GM19025 (cell line): ENCODE data around the gene SMIM13.

Source experiments
- ATAC-seq: cut with Tn5 transposase; IDR thresholded peaks from one replicate; pipeline ENCODE4 v1.9.1; 2021; ENCODE audit warnings: mild to moderate bottlenecking, low read depth, moderate library complexity; ENCODE audit not compliant: unreplicated experiment

SMIM13 gene

DNA sequence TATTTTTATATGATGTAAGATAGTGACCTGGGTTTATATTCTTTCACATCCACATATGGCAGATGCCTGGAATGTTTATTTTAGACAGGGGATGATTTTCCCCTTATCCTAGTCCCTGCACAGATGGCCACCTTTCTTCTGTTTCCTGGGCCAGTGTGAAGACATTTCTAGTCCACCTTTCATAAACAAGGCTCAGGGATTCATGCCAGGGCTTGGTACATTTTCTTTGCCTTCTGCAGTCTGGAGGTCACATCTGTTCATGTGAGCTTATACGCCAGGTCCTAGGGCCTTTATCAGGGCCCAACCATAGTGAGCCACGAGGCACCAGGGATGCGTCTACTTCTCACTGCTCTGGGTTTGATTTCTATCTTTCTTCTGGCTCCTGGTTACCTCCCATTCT, 55.9 kb downstream of the SMIM13 start:
- no peak for ATAC-seq

DNA sequence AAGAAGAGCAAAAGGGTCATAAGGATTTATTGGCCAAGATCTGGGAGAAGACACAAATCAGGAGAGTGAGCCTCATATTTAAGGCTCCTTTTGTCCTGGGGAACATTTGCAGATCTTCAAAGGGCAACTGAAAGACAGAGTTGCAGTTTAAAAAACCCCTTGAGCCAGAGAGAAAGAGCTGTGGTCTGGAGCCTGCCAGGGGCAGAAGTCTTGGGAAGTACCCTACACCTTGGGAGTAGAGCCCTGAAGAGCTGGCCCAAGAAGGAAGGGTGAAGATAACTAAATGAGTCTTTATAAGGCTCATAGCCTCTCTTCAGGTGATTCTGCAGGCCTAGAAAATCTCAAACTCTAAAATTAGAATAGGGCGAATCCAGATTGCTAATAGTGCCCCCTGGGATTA, 57.9 kb downstream of the SMIM13 start:
- ATAC-seq: no peak

DNA sequence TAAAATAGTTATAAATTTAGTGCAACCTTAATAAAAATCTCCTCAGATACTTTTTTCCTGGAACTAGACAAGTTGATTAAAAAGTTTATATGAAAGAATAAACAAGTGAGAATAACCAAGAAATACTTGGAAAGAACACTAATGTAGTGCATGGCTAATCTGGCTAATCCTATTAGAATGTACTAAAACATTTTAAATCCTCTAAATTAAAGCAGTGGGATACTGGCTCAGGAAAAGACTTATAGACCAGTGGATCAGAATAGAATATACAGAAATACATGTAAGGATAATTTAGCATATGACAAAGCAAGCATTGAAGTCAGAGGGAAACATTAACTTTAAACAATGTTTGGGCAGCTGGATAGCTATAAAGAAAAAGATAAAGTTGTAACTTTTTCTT, 58.9 kb downstream of the SMIM13 start:
- no peak for ATAC-seq

DNA sequence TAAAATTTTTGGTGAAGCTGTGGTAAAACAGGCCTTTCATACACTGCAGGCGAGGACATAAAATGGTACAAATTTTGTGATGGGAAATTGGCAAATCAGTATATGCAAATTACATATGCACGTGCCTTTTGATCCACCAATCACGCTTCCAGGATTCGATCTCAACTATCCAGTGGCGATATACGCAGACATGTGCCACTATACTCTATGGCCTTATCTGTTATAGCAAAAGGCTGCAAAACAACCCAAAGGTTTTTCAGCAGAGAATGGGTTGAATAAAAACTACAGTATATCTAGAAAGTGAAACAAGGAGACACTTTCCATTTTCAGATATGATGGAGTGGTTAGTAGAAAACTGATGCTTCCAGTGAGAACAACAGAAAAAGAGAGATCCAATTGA, 59.8 kb downstream of the SMIM13 start:
- ATAC-seq: no peak

DNA sequence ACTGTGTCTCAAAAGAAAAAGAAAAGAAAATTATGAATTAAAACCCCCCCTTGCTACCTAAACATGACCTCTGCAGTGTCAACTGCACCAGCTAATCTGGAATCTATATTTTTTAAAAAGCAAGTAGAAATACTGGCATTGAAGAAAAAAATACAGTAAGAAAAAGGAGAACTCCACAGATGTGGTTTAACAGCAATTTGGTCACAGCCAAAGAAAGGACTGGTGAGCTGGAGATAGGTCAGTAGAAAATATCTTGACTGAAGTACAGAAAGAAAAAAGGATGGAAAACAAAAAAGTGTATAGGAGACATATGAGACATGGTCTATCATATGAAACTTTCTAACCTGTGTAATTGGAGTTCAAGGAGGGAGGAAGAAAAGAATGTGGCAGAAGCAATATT, 62.0 kb downstream of the SMIM13 start:
- no peak for ATAC-seq

DNA sequence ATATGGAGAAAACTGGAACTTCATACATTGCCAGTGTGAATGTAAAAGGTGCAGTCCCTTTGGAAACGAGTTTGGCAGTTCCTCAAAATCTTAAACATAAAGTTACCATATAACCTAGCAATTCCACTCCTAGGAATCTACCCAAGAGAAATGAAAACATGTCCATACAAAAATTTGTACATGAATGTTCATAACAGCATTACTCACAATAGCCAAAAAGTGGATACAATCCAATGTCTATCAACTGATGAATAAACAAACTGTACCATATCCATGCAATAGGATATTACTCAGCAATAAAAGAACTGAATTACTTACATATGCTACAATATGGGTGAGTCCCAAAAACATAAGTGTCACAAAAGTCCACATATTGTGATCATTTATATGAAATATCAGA, 66.6 kb downstream of the SMIM13 start:
- no peak for ATAC-seq

DNA sequence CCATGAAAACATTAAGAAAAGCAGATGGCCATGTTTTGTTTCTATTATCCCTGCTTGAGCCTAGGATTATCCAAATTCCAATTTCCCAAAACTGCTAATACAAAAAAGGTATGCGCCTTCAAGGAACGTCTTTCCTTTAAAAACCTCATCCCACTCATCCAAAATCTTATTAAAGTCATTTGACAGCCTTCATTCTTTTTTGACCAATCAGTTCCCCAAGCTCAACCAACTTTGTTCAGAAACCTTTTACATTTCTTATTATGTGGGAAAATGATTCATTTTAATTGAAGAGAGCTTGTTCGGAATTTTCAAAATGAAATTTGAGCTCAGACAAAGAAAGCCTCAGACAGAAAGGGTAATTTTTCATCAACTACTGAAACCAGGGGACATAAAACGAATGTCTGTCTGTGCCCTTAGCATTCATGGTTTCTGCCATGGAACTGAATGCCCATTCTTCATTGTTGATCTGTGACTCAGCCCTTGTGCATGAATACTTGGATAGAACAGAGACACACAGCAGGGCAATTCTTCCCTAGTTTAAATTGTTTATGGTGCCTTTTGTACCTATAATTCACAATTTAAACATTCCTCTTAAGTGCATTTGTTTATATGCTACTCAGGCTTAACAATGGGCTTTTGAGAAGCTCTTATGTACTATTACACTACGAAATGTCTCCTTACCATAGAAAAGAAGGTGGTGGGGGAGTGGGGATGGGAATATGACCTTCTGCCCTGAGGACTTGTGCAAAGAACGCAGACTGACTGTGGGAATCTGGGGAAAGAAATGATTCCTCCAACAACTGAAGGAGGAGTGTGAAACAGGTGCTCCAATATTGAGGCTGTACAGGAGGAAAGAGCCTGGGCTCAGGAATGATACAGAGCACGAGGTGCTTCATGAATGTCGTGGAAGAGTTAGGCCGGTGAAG, 67.7 kb downstream of the SMIM13 start:
- ATAC-seq: no peak

DNA sequence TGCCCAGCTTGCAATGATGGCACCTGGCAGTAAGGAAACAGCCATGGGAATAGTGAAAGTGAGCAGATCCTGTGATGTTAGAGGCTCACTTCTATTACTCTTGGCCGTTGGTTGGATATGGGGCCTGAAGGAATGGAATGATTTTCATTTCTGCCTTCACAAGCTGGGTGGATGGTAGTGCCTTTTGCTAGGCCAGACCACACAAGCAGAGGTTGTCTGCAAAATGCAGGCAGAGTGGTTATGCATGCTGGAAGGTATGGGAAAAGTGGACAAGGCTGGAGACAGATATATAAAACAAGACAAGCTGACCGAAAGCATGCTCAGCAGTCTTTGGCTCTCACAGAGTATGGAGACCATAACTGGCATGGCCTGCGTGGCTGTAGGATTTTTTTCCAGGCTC, 68.6 kb downstream of the SMIM13 start:
- ATAC-seq: no peak

DNA sequence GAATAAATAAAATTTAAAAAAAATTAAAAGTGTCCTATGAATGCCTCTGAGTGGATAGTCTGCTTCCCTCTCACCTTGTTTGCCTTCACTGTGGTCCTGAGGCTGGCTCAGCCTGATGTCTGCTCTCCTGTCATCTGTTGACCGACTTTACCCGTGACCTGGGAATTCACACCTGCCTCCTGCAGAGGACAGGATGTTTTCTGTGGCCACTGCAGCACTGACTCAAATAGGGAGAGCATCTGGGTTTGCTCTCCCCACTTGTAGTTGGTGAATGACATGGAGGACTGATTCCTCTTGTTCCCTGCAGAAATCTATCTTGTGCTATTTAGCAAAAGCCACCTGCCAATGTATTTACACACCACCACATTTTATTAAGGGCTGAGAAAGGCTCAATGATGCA, 70.3 kb downstream of the SMIM13 start:
- no peak for ATAC-seq

DNA sequence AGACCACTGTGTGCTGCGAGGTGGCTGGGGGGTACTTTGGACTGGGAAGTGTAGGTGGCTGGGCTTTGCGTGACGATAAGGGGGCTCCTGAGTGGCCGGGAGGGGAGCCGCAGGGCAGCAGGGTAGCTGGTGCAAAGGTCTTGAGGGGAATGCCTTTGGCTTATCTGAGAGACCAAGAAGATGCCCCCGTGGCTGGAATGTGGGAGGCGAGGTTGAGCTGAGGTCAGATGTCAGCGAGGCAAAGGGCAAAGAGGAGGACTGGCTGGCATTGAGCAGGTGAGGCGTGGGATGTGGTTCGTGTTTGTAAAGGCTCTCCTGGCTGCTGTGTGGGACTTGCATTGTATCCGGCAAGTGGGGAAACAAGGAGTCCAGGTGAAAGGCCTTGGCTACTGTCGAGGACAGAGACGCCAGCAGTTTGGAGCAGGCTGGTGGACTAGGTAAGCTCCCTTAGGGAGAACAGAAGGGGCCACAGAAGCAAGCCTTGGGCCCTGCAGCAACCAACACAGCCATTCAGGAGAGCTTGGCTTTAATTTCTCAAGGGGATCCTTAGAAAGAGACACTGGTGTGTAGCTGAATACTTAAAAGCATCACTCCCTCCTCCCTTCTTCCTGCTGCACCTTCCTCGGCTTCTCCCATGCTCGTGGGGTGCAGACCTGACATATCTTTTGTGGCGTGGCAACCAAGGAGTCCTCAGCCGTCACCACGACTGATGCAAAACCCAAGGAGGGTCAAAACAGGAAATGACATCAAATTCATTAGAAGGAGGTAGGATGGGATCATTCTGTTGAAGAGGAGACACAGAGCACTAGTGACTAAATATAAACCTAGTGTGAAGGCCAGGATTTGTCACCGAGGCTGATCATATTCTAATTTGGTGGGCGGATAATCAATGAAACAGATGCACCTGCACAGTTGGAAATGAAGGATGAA, 71.3 kb downstream of the SMIM13 start:
- no peak for ATAC-seq

DNA sequence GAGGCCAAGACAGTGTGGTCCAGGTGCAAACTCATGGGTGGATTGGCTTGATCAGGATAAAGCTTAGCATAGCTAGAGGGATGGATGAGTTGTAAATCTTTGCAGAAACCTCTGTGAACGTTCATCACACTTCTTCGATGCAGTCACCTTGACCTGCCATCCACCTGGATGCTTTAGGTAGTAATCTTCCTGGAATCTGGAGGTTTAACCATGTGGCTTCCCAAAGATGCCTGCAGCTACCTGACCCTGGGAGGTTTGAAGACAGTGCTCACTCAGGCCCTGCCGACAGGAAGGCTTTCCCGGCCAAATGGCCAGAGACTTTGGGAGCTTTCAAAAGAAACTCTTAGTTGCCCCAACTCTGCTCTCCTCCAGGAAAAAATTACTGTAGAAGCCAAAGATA, 73.3 kb downstream of the SMIM13 start:
- ATAC-seq: no peak

DNA sequence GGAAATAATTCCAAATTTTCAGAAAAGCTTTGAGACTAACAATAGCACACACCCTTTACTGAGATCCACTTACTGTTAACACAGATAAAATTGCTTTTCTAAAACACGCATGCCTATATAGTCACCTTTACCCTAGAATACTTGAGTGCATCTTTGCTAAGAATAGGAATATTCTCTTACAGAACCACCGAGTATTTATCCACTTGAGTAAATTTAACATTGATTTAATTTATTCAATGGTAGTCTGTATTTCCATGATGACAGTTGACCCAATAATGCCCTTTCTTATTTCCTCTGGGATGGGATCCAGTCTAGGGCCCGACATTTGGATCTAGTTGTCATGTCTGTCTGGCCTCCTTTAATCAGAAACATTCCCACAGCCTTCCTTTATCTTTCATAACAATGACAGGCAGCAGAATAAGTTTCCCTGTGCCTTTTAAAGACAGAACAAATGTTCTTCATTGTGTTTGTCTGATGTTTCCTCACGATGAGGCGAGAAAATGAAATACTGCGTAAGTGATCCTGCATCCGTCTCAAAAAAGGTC, 74.5 kb downstream of the SMIM13 start:
- no peak for ATAC-seq

DNA sequence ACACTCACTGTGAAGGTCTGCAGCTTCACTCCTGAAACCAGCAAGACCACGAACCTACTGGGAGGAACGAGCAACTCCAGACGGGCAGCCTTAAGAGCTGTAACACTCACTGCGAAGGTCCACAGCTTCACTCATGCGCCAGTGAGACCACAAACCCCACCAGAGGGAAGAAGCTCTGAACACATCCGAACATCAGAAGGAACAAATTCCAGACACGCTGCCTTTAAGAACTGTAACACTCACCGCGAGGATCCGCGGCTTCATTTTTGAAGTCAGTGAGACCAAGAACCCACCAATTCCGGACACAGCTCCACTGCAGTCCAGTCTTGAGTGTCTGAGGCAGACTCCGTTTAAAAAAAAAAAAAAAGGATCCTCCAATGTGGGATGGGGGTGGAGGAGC, 78.3 kb downstream of the SMIM13 start:
- ATAC-seq: no peak

DNA sequence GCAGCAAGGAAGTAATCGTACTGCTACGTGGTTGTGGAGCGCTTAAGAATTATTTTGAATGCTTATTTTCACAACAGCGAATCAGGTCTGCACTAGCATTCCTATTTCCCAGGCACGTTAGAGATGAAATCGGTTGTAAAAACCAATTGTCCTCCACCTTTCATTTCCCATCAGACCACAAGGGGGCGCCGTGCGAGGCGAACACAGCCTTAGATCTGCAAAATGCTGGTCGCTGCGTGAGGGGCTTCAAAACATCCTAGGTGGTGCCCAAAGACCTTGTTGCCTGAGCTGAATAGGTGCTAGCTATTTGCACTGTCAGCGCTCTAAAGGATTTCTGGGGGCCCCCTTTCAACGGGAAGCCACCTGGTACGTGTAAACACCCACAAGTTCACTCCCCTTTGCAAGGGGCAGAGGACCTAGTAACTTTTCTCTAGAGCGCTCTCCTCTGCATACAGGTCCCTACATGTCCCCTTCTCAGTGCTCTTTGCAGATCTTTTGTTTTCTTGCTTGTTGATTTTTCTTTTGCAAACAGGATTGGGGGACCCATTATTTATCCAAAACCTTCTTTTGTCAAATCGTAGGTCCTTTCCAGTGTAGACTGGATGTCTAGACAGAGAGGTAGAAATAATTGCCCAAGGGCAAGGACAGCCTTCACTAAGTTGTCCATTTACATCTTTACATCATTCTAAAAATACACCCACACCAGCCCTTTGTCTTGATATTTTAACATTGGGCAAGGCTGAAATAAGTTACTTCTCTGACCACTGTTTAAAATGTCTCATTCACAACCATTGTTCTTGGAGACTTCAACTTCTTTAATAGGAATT, 79.1 kb downstream of the SMIM13 start:
- ATAC-seq: no peak

DNA sequence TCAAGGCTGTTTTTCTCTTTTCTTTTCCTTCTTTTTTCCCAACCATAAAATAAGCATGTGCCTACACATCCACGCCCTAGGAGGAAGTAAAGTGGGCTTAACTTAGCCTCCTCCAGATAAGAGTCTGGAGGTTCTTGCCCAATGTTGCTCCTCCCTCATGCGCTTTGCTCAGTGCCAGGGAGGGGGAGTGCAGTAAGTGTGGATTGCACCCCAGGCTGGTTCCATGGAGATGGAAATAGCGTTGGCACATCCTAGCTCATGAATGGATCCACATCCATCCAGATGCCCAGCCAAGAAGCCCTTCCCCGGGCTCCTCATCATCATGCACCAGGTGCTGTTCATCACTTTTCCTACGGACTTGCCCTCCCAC, 80.6 kb downstream of the SMIM13 start:
- no peak for ATAC-seq

DNA sequence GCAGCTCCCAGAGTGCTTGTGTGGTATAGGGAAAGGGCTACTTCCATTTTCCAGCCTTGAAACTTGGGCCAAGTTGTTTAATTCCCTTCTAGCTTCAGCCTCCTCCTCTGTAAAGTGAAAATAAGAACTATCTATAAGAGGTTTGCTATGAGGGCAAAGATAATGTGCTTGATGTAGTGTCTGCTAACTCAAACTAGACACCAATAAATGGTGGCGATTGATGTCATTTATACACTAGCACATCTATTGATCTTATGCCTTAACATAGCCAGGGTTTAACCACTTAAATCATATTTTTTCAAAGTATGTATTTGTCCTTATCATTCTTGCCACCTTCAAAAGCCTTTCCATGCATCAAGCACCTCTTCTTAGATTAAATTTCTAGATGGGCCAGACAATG, 83.6 kb downstream of the SMIM13 start:
- ATAC-seq: no peak

DNA sequence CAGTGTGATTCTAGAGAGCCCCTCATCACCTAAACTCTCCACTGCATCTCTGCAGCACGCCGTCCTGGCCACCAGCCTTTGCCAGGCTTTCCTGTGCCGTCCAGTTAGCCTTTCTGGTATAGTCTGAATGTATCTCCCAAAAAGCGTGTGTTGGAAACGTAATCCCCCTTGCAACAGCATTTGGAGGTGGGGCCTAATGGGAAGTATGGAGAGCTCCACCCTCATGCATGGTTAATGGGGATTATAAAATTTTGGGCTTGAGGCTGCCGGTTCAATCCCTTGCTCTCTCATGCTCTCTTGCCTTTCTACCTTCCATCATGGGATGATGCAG, 85.4 kb downstream of the SMIM13 start:
- no peak for ATAC-seq

DNA sequence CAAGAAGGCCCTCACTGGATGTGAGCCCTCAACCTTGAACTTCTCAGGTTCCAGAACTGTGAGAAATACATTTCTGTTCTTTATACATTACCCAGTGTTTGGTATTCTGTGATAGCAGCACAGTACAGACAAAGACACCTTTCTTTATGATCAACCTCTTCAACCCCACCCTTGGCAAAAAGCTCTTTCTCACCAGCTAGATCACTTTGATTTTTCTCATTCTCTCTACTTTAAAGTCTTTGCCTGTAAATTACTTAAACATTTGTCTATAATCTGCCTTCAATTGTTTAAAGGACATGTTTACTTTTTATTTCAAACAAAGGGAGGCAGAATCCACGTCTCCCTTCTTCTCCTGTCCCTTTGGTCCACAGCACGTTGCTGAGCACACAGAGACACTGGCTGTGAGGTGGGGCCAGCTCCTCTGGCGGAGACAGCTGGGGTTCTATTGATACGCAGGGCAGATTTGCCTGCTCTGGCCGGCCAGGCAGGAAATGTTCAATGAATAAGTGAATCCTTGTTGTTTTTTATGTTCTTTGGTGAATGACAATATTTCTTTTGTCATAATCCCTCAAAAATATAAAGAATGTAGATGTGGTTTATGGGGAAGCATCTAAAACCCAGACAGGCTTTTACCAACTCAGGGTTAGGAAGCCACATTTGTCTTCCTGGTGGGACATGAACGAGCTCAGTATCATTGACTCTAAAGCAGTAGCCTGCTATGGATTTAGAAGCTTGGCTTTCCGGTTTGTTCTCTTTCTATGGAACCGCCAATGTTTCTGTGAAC, 86.0 kb downstream of the SMIM13 start:
- no peak for ATAC-seq

DNA sequence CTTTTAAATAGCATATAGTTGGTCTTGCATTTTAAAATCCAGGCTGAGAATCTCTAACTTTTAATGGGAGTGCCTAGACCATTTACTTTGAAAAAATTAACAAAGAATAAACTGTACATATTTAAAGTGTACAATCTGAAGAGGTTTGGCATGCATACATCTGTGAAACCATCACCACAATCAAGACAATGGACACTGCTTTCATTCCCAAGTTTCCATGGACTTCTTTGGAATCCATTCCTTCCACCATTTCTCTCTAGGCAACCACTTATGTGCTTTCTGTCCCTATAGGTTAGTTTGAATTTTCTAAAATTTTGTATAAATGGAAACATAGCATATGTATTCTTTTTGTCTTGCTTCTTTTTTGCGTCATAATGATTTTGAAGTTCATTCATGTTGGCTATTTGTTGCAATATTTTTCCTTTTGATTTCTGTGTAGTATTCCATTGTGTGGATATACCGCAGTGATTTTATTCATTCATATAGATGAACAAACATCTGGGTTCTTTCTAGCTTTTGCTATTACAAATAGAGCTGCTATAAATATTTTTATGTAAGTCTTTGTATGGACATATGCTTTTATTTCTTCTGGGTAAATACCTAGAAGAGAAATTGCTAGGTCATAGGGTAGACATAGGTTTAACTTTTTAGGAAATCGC, 88.0 kb downstream of the SMIM13 start:
- no peak for ATAC-seq
